ENCODE measurements around the gene BST1.

BST1 gene

GRCh38 chr4:15702941-15703403, at the start of gene BST1:
BST1 (plus strand) TSS chr4:15703065; CDS start chr4:15703145, 80 bp downstream.
- peak; percentile 78 for DNase-seq

GRCh38 chr4:15653420-15653819, 49.4 kb upstream of the BST1 start:
- no peak for DNase-seq

- DNase-seq: no peak
Measured at GRCh38 chr4:15653864-15654592, 48.8 kb upstream of the BST1 start.

GRCh38 chr4:15654593-15655222, 48.2 kb upstream of the BST1 start:
- DNase-seq: peak; percentile 22

GRCh38 chr4:15655223-15656037, 47.4 kb upstream of the BST1 start, which contains the start of gene FBXL5:
FBXL5 (minus strand) TSS chr4:15655357; CDS start chr4:15655287, 70 bp downstream.
- DNase-seq: peak; percentile 86

- no peak for DNase-seq
Measured at GRCh38 chr4:15656038-15656470, 46.8 kb upstream of the BST1 start.

- DNase-seq: no peak
Measured at GRCh38 chr4:15657366-15657765, 45.5 kb upstream of the BST1 start.

- no peak for DNase-seq
Measured at GRCh38 chr4:15658136-15658770, 44.6 kb upstream of the BST1 start.

- DNase-seq: no peak
Measured at GRCh38 chr4:15658781-15659180, 44.1 kb upstream of the BST1 start.

- DNase-seq: no peak
Measured at GRCh38 chr4:15659768-15660570, 42.9 kb upstream of the BST1 start.

GRCh38 chr4:15665753-15666365, 37.0 kb upstream of the BST1 start:
- DNase-seq: peak; percentile 29

- DNase-seq: no peak
Measured at GRCh38 chr4:15667006-15667405, 35.9 kb upstream of the BST1 start.

- no peak for DNase-seq
Measured at GRCh38 chr4:15668566-15669435, 34.1 kb upstream of the BST1 start.

- no peak for DNase-seq
Measured at GRCh38 chr4:15670576-15670975, 32.3 kb upstream of the BST1 start.

GRCh38 chr4:15672101-15672500, 30.8 kb upstream of the BST1 start:
- DNase-seq: no peak

- DNase-seq: no peak
Measured at GRCh38 chr4:15673337-15673736, 29.5 kb upstream of the BST1 start.

- no peak for DNase-seq
Measured at GRCh38 chr4:15674046-15674445, 28.8 kb upstream of the BST1 start.

GRCh38 chr4:15674926-15675325, 27.9 kb upstream of the BST1 start:
- no peak for DNase-seq

- DNase-seq: no peak
Measured at GRCh38 chr4:15675356-15675755, 27.5 kb upstream of the BST1 start.

- DNase-seq: no peak
Measured at GRCh38 chr4:15676039-15676438, 26.8 kb upstream of the BST1 start.

- DNase-seq: no peak
Measured at GRCh38 chr4:15676899-15677298, 26.0 kb upstream of the BST1 start.

Measured in CD4-positive, alpha-beta T cell treated with Interleukin-15 for 1 hour (primary cell).